ENCODE results near the gene RFLNA. TPM values are rescaled to one million over a fixed set of nuclear protein-coding genes. Genes with fewer than 3 reads are reported as not detected.

RFLNA gene
- total RNA-seq, 2 donors from 2014 or later: 0.41 to 0.59 TPM

- H3K4me3 ChIP-seq: no peak overlapping the region
- H3K27me3 ChIP-seq: no peaks in the 10 kb centered on the region
- peaks cover 100% of the 10 kb centered on the region for H3K36me3 ChIP-seq
- H3K27ac ChIP-seq: no peak overlapping the region
- no peak for DNase-seq (ENCODE audit: low spot score)
- no peaks in the 10 kb centered on the region for H3K9me3 ChIP-seq
- TF ChIP-seq CTCF (IDR thresholded peaks at IDR 0.05): no peak
- no peaks in the 10 kb centered on the region for H3K4me1 ChIP-seq
Observed at GRCh38 chr12:124344526-124344925, 49.6 kb downstream of the RFLNA start.

GRCh38 chr12:124345795-124346194 lies 50.9 kb downstream of the RFLNA start:
- H3K9me3 ChIP-seq: no peaks in the 10 kb centered on the region
- TF ChIP-seq CTCF (IDR thresholded peaks at IDR 0.05): no peak
- peaks cover 100% of the 10 kb centered on the region for H3K36me3 ChIP-seq
- no peak for DNase-seq (ENCODE audit: low spot score)
- no peak overlapping the region for H3K4me3 ChIP-seq
- no peaks in the 10 kb centered on the region for H3K27me3 ChIP-seq
- no peak overlapping the region for H3K27ac ChIP-seq
- H3K4me1 ChIP-seq: no peaks in the 10 kb centered on the region

- TF ChIP-seq CTCF (IDR thresholded peaks at IDR 0.05): no peak
- Histone ChIP-seq H3K4me1 (no peaks in the 10 kb centered on the region), H3K36me3 (peaks cover 100% of the 10 kb centered on the region), H3K27ac (no peak overlapping the region), H3K27me3 (no peaks in the 10 kb centered on the region), H3K9me3 (no peaks in the 10 kb centered on the region), H3K4me3 (no peak overlapping the region)
- DNase-seq (ENCODE audit: low spot score): no peak
Observed at GRCh38 chr12:124346425-124347168, 51.7 kb downstream of the RFLNA start.

GRCh38 chr12:124347335-124347734 lies 52.4 kb downstream of the RFLNA start:
- H3K27ac ChIP-seq: no peak overlapping the region
- DNase-seq (ENCODE audit: low spot score): no peak
- no peaks in the 10 kb centered on the region for H3K9me3 ChIP-seq
- no peaks in the 10 kb centered on the region for H3K4me1 ChIP-seq
- TF ChIP-seq CTCF (IDR thresholded peaks at IDR 0.05): no peak
- H3K27me3 ChIP-seq: no peaks in the 10 kb centered on the region
- no peak overlapping the region for H3K4me3 ChIP-seq
- peaks cover 100% of the 10 kb centered on the region for H3K36me3 ChIP-seq

- Histone ChIP-seq H3K27me3 (no peaks in the 10 kb centered on the region), H3K4me1 (peaks cover 0 to 6% of the 10 kb centered on the region in 2 donors), H3K9me3 (no peaks in the 10 kb centered on the region), H3K36me3 (peaks cover 100% of the 10 kb centered on the region), H3K27ac (no peak overlapping the region), H3K4me3 (no peak overlapping the region)
- DNase-seq (ENCODE audit: low spot score): no peak
- peak in 1 of 2 donors; percentile 61 for TF ChIP-seq CTCF (IDR thresholded peaks at IDR 0.05)
Observed at GRCh38 chr12:124347805-124348658, 53.1 kb downstream of the RFLNA start.

Data from right atrium auricular region (tissue), 2 donors.